Left ventricle myocardium inferior (tissue), 1 donor: ENCODE data around the gene PTPRN. TPM values are rescaled to one million over a fixed set of nuclear protein-coding genes. Genes with fewer than 3 reads are reported as not detected.
"Not testable (repeated sequence)": the region's sequence is repeated elsewhere in the genome, so short reads cannot be mapped to it uniquely, and the experiment has no call there.

Experiments
- DNase-seq: peaks from one replicate; pipeline ENCODE4 v3.0.0-alpha.2; 2020
- H3K27ac ChIP-seq: fragments of 200-600 bp; replicated peaks from 2 replicates; pipeline ENCODE4 v1.8.0; 2021
- H3K27me3 ChIP-seq: fragments of 200-600 bp; 2 replicates; pipeline ENCODE4 v1.8.0; 2021; ENCODE audit warnings: low read depth
- H3K36me3 ChIP-seq: fragments of 200-600 bp; 2 replicates; pipeline ENCODE4 v1.8.0; 2021
- H3K4me1 ChIP-seq: fragments of 200-600 bp; 2 replicates; pipeline ENCODE4 v1.8.0; 2021
- H3K4me3 ChIP-seq: fragments of 200-600 bp; 2 replicates; pipeline ENCODE4 v1.8.0; 2021; ENCODE audit warnings: mild to moderate bottlenecking, moderate library complexity
- H3K9me3 ChIP-seq: fragments of 200-600 bp; replicated peaks from 2 replicates; pipeline ENCODE4 v1.8.0; 2021
- CTCF ChIP-seq: fragments of 200-600 bp; IDR thresholded peaks from 2 replicates; pipeline ENCODE4 v1.8.0; 2021; ENCODE audit warnings: antibody characterized with exemption, mild to moderate bottlenecking, borderline replicate concordance
- intact Hi-C: fragments of 100-400 bp; cut with micrococcal nuclease; formaldehyde crosslinking; loops from one replicate; pipeline ENCODE4 v1.11.0; 2022
- total RNA-seq: library from RNA; stranded (reverse); fragmentation: NEBNext Ultra II Directional; extraction: Animal tissue kit (Norgen Biotek cat#: 25700); gene quantifications from one replicate; pipeline ENCODE4 v1.2.1, GENCODE V29; 2021
- donor health status: DM: no; HTN: yes; CAD: no; lungs with severe emphysema.

PTPRN gene
- total RNA-seq, 1 donor from 2014 or later, result 0.11 TPM

- no peak overlapping the region for H3K27ac ChIP-seq
- DNase-seq, result no peak
- intact Hi-C loops, result no loop called here
Measured at GRCh38 chr2:219266886-219267285, 42.3 kb downstream of the PTPRN start.

GRCh38 chr2:219266232-219266631 is 43.0 kb downstream of the PTPRN start:
- H3K9me3 ChIP-seq, result no peaks in the 10 kb centered on the region
- peaks cover 15% of the 10 kb centered on the region for H3K27me3 ChIP-seq
- DNase-seq, result no peak
- no peak overlapping the region for H3K4me3 ChIP-seq
- no peaks in the 10 kb centered on the region for H3K36me3 ChIP-seq
- TF ChIP-seq CTCF, result no peak
- peaks cover 11% of the 10 kb centered on the region for H3K4me1 ChIP-seq
- intact Hi-C loops, result no loop called here
- H3K27ac ChIP-seq, result no peak overlapping the region

More at GRCh38 chr2:219266886-219267285, 42.3 kb downstream of the PTPRN start:
- H3K4me1 ChIP-seq, result peaks cover 11% of the 10 kb centered on the region
- TF ChIP-seq CTCF, result no peak
- H3K4me3 ChIP-seq, result no peak overlapping the region
- H3K27me3 ChIP-seq, result peaks cover 10% of the 10 kb centered on the region
- no peaks in the 10 kb centered on the region for H3K36me3 ChIP-seq
- no peaks in the 10 kb centered on the region for H3K9me3 ChIP-seq

GRCh38 chr2:219261024-219261855 is 48.0 kb downstream of the PTPRN start:
- Histone ChIP-seq H3K4me1 (no peaks in the 10 kb centered on the region), H3K27me3 (peaks cover 58% of the 10 kb centered on the region), H3K36me3 (no peaks in the 10 kb centered on the region), H3K9me3 (no peaks in the 10 kb centered on the region), H3K4me3 (no peak overlapping the region), H3K27ac (no peak overlapping the region)
- DNase-seq, result no peak
- no peak for TF ChIP-seq CTCF
- intact Hi-C loops, result no loop called here

GRCh38 chr2:219258942-219259341 is 50.3 kb downstream of the PTPRN start:
- DNase-seq, H3K4me3 ChIP-seq, H3K27ac ChIP-seq, intact Hi-C loops, H3K9me3 ChIP-seq, H3K36me3 ChIP-seq: not testable (repeated sequence)
- H3K4me1 ChIP-seq, result peaks cover 12% of the 10 kb centered on the region
- H3K27me3 ChIP-seq, result peaks cover 64% of the 10 kb centered on the region

- no peaks in the 10 kb centered on the region for H3K9me3 ChIP-seq
- peak overlapping the region; percentile 87 for H3K27ac ChIP-seq
- H3K4me3 ChIP-seq, result peak overlapping the region; percentile 85
- peaks cover 35% of the 10 kb centered on the region for H3K27me3 ChIP-seq
- intact Hi-C loops, result no loop called here
- H3K36me3 ChIP-seq, result peaks cover 19% of the 10 kb centered on the region
- DNase-seq, result no peak
- H3K4me1 ChIP-seq, result peaks cover 51% of the 10 kb centered on the region
- TF ChIP-seq CTCF, result no peak
Measured at GRCh38 chr2:219254590-219255201, 54.5 kb downstream of the PTPRN start.
